Measurements from ENCODE around the gene OR1K1. TPM values are rescaled to one million over a fixed set of nuclear protein-coding genes. Genes with fewer than 3 reads are reported as not detected.
"Not testable (repeated sequence)": the region's sequence is repeated elsewhere in the genome, so short reads cannot be mapped to it uniquely, and the experiment has no call there.

The OR1K1 gene
- total and polyA plus RNA-seq, 4 donors, result not detected

GRCh38 chr9:122837266-122837850 lies 37.4 kb downstream of the OR1K1 start:
- peak in 1 of 2 donors; percentile 51 for DNase-seq
- intact Hi-C loops (cut with DNase I), result no loop called here
- no peaks in the 10 kb centered on the region for H3K4me1 ChIP-seq (ENCODE audit: control insufficient read depth in 1 of 2, insufficient read depth in 2 of 2, low read length in 2 of 2)
- no peaks in the 10 kb centered on the region for H3K36me3 ChIP-seq (ENCODE audit: control insufficient read depth in 1 of 2, insufficient read depth in 2 of 2, low read length in 1 of 2)
- no peaks in the 10 kb centered on the region for H3K27me3 ChIP-seq (ENCODE audit: control insufficient read depth in 1 of 2, insufficient read depth in 2 of 2, low read length in 1 of 2)
- no peak overlapping the region for H3K27ac ChIP-seq (ENCODE audit: low read depth in 1 of 2, low read length in 2 of 2)
- 92 to 94% methylated on average over 14 of the region's 14 CpGs for WGBS, 2 donors
- ATAC-seq (ENCODE audit: low FRiP score), result no peak
- no peaks in the 10 kb centered on the region for H3K9me3 ChIP-seq (ENCODE audit: control insufficient read depth, low read length)
- H3K4me3 ChIP-seq (ENCODE audit: low read length in 2 of 2), result no peak overlapping the region

GRCh38 chr9:122838441-122838840 lies 38.5 kb downstream of the OR1K1 start:
- ATAC-seq (ENCODE audit: low FRiP score); intact Hi-C loops (cut with DNase I); DNase-seq; H3K9me3 ChIP-seq (ENCODE audit: control insufficient read depth, low read length); H3K27me3 ChIP-seq (ENCODE audit: control insufficient read depth in 1 of 2, insufficient read depth in 2 of 2, low read length in 1 of 2); H3K36me3 ChIP-seq (ENCODE audit: control insufficient read depth in 1 of 2, insufficient read depth in 2 of 2, low read length in 1 of 2); H3K4me3 ChIP-seq (ENCODE audit: low read length in 2 of 2); H3K27ac ChIP-seq (ENCODE audit: low read depth in 1 of 2, low read length in 2 of 2); H3K4me1 ChIP-seq (ENCODE audit: control insufficient read depth in 1 of 2, insufficient read depth in 2 of 2, low read length in 2 of 2): not testable (repeated sequence)
- WGBS, 2 donors, result 79 to 81% methylated on average over 3 of the region's 3 CpGs

GRCh38 chr9:122841501-122841900 lies 41.6 kb downstream of the OR1K1 start:
- intact Hi-C loops (cut with DNase I), result no loop called here
- Histone ChIP-seq H3K27ac (ENCODE audit: low read depth in 1 of 2, low read length in 2 of 2) (no peak overlapping the region), H3K4me1 (ENCODE audit: control insufficient read depth in 1 of 2, insufficient read depth in 2 of 2, low read length in 2 of 2) (no peaks in the 10 kb centered on the region), H3K4me3 (ENCODE audit: low read length in 2 of 2) (no peak overlapping the region), H3K9me3 (ENCODE audit: control insufficient read depth, low read length) (no peaks in the 10 kb centered on the region), H3K36me3 (ENCODE audit: control insufficient read depth in 1 of 2, insufficient read depth in 2 of 2, low read length in 1 of 2) (no peaks in the 10 kb centered on the region), H3K27me3 (ENCODE audit: control insufficient read depth in 1 of 2, insufficient read depth in 2 of 2, low read length in 1 of 2) (no peaks in the 10 kb centered on the region)
- DNase-seq (no peak), ATAC-seq (ENCODE audit: low FRiP score) (no peak)
- 67 to 69% methylated on average over 4 of the region's 4 CpGs for WGBS, 2 donors

GRCh38 chr9:122844137-122844536 lies 44.2 kb downstream of the OR1K1 start:
- Histone ChIP-seq H3K4me1 (ENCODE audit: control insufficient read depth in 1 of 2, insufficient read depth in 2 of 2, low read length in 2 of 2) (no peaks in the 10 kb centered on the region), H3K9me3 (ENCODE audit: control insufficient read depth, low read length) (no peaks in the 10 kb centered on the region), H3K4me3 (ENCODE audit: low read length in 2 of 2) (no peak overlapping the region), H3K36me3 (ENCODE audit: control insufficient read depth in 1 of 2, insufficient read depth in 2 of 2, low read length in 1 of 2) (no peaks in the 10 kb centered on the region), H3K27ac (ENCODE audit: low read depth in 1 of 2, low read length in 2 of 2) (no peak overlapping the region), H3K27me3 (ENCODE audit: control insufficient read depth in 1 of 2, insufficient read depth in 2 of 2, low read length in 1 of 2) (no peaks in the 10 kb centered on the region)
- no peak for ATAC-seq (ENCODE audit: low FRiP score)
- WGBS, 2 donors, result 98 to 100% methylated on average over 1 of the region's 1 CpG
- DNase-seq, result no peak
- intact Hi-C loops (cut with DNase I), result no loop called here

GRCh38 chr9:122845116-122845515 lies 45.2 kb downstream of the OR1K1 start:
- intact Hi-C loops (cut with DNase I), result no loop called here
- Histone ChIP-seq H3K4me3 (ENCODE audit: low read length in 2 of 2) (no peak overlapping the region), H3K9me3 (ENCODE audit: control insufficient read depth, low read length) (no peaks in the 10 kb centered on the region), H3K4me1 (ENCODE audit: control insufficient read depth in 1 of 2, insufficient read depth in 2 of 2, low read length in 2 of 2) (no peaks in the 10 kb centered on the region), H3K27me3 (ENCODE audit: control insufficient read depth in 1 of 2, insufficient read depth in 2 of 2, low read length in 1 of 2) (no peaks in the 10 kb centered on the region), H3K27ac (ENCODE audit: low read depth in 1 of 2, low read length in 2 of 2) (no peak overlapping the region), H3K36me3 (ENCODE audit: control insufficient read depth in 1 of 2, insufficient read depth in 2 of 2, low read length in 1 of 2) (no peaks in the 10 kb centered on the region)
- ATAC-seq (ENCODE audit: low FRiP score) (no peak), DNase-seq (no peak)
- 81 to 85% methylated on average over 3 of the region's 3 CpGs for WGBS, 2 donors

- Histone ChIP-seq H3K9me3 (ENCODE audit: control insufficient read depth, low read length) (no peaks in the 10 kb centered on the region), H3K27ac (ENCODE audit: low read depth in 1 of 2, low read length in 2 of 2) (no peak overlapping the region), H3K27me3 (ENCODE audit: control insufficient read depth in 1 of 2, insufficient read depth in 2 of 2, low read length in 1 of 2) (no peaks in the 10 kb centered on the region), H3K36me3 (ENCODE audit: control insufficient read depth in 1 of 2, insufficient read depth in 2 of 2, low read length in 1 of 2) (no peaks in the 10 kb centered on the region), H3K4me3 (ENCODE audit: low read length in 2 of 2) (no peak overlapping the region), H3K4me1 (ENCODE audit: control insufficient read depth in 1 of 2, insufficient read depth in 2 of 2, low read length in 2 of 2) (no peaks in the 10 kb centered on the region)
- 89 to 91% methylated on average over 5 of the region's 5 CpGs for WGBS, 2 donors
- DNase-seq (no peak), ATAC-seq (ENCODE audit: low FRiP score) (no peak)
- intact Hi-C loops (cut with DNase I), result no loop called here
These were observed 46.5 kb downstream of the OR1K1 start for GRCh38 chr9:122846371-122846940.

- no peak for DNase-seq
- Histone ChIP-seq H3K9me3 (ENCODE audit: control insufficient read depth, low read length) (no peaks in the 10 kb centered on the region), H3K4me3 (ENCODE audit: low read length in 2 of 2) (no peak overlapping the region), H3K36me3 (ENCODE audit: control insufficient read depth in 1 of 2, insufficient read depth in 2 of 2, low read length in 1 of 2) (no peaks in the 10 kb centered on the region), H3K4me1 (ENCODE audit: control insufficient read depth in 1 of 2, insufficient read depth in 2 of 2, low read length in 2 of 2) (no peaks in the 10 kb centered on the region), H3K27ac (ENCODE audit: low read depth in 1 of 2, low read length in 2 of 2) (no peak overlapping the region), H3K27me3 (ENCODE audit: control insufficient read depth in 1 of 2, insufficient read depth in 2 of 2, low read length in 1 of 2) (no peaks in the 10 kb centered on the region)
- no peak for ATAC-seq (ENCODE audit: low FRiP score)
- 81 to 84% methylated on average over 2 of the region's 2 CpGs for WGBS, 2 donors
- intact Hi-C loops (cut with DNase I), result no loop called here
These were observed 48.5 kb downstream of the OR1K1 start for GRCh38 chr9:122848256-122848943.

Data from aorta (tissue), 5 donors.